Nephron (organoid): Measurements from ENCODE around the gene TIGD4.
A peak's percentile ranks its signal among the peaks of the same experiment; 100 is the strongest.

Source experiments
- H3K27ac Mint-ChIP-seq, 3 experiments: 2 replicates each; pipeline ENCODE4 v1.8.0; 2020; ENCODE audit warnings: mixed read lengths in 3 of 3, mild to moderate bottlenecking in 2 of 3, moderate library complexity in 1 of 3
- H3K27me3 Mint-ChIP-seq: 2 replicates; pipeline ENCODE4 v1.8.0; 2021; ENCODE audit warnings: low read depth, mild to moderate bottlenecking, moderate library complexity, mixed read lengths
- H3K36me3 Mint-ChIP-seq: 2 replicates; pipeline ENCODE4 v1.8.0; 2020; ENCODE audit warnings: low read depth, mixed read lengths
- H3K4me1 Mint-ChIP-seq: 2 replicates; pipeline ENCODE4 v1.8.0; 2020; ENCODE audit warnings: mixed read lengths
- H3K4me3 Mint-ChIP-seq, 3 experiments: 2 replicates each; pipeline ENCODE4 v1.8.0; 2020; ENCODE audit warnings: mild to moderate bottlenecking in 3 of 3, mixed read lengths in 3 of 3, moderate library complexity in 2 of 3
- H3K9me3 Mint-ChIP-seq: 2 replicates; pipeline ENCODE4 v1.8.0; 2020; ENCODE audit warnings: mixed read lengths
- TF ChIP-seq, protein P1 (sequence below), 3 experiments: fragments of 200-600 bp; sonication (generic); IDR thresholded peaks; one replicate each; pipeline ENCODE4 v1.5.0; 2021; ENCODE audit warnings: antibody characterized with exemption in 3 of 3; ENCODE audit not compliant: unreplicated experiment in 3 of 3

TIGD4 gene

DNA sequence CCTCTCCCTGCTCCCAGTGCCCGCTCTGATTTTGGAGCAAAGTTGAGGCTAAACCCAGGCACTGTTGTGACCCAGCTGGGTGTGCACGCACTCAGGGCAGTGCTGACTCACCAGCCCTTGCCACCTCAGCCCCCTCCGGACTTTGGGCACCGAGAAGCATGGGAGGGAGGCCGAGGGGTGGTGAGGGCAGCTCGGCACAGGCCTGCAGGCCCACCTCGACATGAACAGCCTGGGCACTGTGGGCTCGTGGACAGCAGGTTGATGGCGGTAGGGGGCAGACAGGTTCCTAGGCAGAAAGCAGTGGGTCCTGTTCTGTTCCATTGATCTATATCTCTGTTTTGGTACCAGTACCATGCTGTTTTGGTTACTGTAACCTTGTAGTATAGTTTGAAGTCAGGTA is 30.9 kb downstream of the TIGD4 start:
- Mint-ChIP-seq H3K4me1 (no peaks in the 10 kb centered on the region), H3K9me3 (no peaks in the 10 kb centered on the region), H3K27me3 (no peaks in the 10 kb centered on the region), H3K4me3 (no peak overlapping the region), H3K36me3 (no peaks in the 10 kb centered on the region), H3K27ac (no peak overlapping the region)
- TF ChIP-seq, protein P1, sequence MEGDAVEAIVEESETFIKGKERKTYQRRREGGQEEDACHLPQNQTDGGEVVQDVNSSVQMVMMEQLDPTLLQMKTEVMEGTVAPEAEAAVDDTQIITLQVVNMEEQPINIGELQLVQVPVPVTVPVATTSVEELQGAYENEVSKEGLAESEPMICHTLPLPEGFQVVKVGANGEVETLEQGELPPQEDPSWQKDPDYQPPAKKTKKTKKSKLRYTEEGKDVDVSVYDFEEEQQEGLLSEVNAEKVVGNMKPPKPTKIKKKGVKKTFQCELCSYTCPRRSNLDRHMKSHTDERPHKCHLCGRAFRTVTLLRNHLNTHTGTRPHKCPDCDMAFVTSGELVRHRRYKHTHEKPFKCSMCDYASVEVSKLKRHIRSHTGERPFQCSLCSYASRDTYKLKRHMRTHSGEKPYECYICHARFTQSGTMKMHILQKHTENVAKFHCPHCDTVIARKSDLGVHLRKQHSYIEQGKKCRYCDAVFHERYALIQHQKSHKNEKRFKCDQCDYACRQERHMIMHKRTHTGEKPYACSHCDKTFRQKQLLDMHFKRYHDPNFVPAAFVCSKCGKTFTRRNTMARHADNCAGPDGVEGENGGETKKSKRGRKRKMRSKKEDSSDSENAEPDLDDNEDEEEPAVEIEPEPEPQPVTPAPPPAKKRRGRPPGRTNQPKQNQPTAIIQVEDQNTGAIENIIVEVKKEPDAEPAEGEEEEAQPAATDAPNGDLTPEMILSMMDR (IDR thresholded peaks at IDR 0.05; ENCODE audit: unreplicated experiment in 3 of 3), result no peak

DNA sequence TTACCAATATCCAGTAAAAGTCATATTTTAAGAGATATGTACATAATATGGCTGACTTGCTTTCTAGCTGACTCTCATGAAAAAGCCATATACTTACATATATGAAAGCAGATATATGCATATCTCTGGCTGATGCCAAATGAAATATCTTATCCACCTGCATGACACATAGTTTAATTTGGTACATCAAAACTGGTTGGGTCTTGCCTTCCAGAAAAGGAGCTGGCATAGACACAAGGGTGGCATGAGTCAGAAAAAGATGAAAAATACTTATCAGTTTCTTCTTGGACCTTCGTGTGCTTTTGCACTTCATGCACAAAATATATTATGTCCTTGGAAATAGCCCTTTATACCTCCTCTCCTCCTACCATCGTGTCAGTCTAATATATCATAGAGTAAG is 32.1 kb downstream of the TIGD4 start:
- no peaks in the 10 kb centered on the region for H3K27me3 Mint-ChIP-seq
- H3K9me3 Mint-ChIP-seq, result no peaks in the 10 kb centered on the region
- TF ChIP-seq, protein P1 (IDR thresholded peaks at IDR 0.05; ENCODE audit: unreplicated experiment in 3 of 3), result no peak
- H3K4me1 Mint-ChIP-seq, result no peaks in the 10 kb centered on the region
- H3K4me3 Mint-ChIP-seq, result no peak overlapping the region
- H3K36me3 Mint-ChIP-seq, result no peaks in the 10 kb centered on the region
- H3K27ac Mint-ChIP-seq, result no peak overlapping the region

DNA sequence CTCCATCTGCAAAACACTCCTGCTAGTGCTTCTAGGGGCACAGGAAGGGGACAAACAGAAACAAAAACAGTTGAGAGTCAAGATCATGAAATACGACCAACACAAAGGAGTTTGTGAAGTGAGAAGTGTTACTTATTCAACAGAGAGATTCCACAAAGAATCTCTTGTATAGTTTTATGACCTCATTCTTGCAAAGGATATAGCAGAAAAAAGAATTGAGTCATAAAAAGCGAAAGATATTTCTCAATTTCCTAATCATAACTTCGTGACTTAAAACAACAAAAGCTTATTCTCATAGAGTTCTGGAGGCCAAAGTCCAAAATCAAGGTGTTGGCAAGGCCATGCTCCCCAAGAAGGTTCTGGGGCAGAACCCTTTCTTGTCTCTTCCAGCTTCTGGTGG is 40.7 kb downstream of the TIGD4 start:
- no peak overlapping the region for H3K4me3 Mint-ChIP-seq
- TF ChIP-seq, protein P1 (IDR thresholded peaks at IDR 0.05; ENCODE audit: unreplicated experiment in 3 of 3), result no peak
- no peaks in the 10 kb centered on the region for H3K9me3 Mint-ChIP-seq
- no peaks in the 10 kb centered on the region for H3K27me3 Mint-ChIP-seq
- H3K36me3 Mint-ChIP-seq, result no peaks in the 10 kb centered on the region
- H3K4me1 Mint-ChIP-seq, result no peaks in the 10 kb centered on the region
- no peak overlapping the region for H3K27ac Mint-ChIP-seq

DNA sequence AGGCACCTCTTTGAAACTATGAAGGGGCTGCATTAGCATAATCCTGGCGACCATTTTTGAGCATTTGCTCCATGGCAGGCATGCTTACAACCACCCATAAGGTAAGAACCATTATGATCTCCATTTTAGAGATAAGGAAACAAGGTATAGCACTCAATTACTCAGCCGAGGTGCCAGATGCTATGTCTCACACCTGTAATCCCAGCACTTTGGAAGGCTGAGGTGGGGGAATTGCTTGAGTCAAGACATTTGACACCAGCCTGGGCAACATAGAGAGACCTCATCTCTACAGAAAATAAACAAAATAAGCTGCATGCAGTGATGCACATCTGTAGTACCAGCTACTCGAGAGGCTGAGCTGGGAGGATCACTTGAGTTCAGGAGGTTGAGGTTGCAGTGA is 43.6 kb downstream of the TIGD4 start:
- no peaks in the 10 kb centered on the region for H3K4me1 Mint-ChIP-seq
- H3K27ac Mint-ChIP-seq, result no peak overlapping the region

DNA sequence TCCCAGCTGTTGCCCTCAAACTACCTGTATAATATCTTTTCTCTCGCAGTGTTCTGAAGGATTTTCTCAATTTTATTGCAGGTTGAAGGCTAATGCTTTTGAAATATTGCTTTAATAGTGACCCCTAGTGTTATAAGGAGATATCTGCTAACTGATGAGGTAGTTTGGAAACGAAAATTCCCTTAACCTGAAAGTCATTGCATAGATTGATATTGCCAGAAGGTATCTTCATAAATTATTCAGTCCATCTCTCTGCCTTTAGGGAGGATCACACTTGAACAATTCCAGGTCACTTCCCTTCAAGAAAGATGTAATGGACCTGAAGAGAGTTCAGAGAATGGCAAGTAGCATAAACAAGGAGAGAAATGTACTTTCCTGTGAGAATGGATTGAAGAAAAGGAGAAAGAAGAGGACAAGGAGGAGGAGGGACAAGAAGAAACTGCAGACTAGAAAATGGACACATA is 44.1 kb downstream of the TIGD4 start:
- TF ChIP-seq, protein P1 (IDR thresholded peaks at IDR 0.05; ENCODE audit: unreplicated experiment in 3 of 3), result peak; percentile 52 to 62 (median 59)
- Mint-ChIP-seq H3K27me3 (no peaks in the 10 kb centered on the region), H3K9me3 (no peaks in the 10 kb centered on the region)

More for the DNA sequence above, 43.6 kb downstream of the TIGD4 start:
- TF ChIP-seq, protein P1 (IDR thresholded peaks at IDR 0.05; ENCODE audit: unreplicated experiment in 3 of 3), result no peak
- Mint-ChIP-seq H3K36me3 (no peaks in the 10 kb centered on the region), H3K27me3 (no peaks in the 10 kb centered on the region), H3K9me3 (no peaks in the 10 kb centered on the region), H3K4me3 (no peak overlapping the region)

DNA sequence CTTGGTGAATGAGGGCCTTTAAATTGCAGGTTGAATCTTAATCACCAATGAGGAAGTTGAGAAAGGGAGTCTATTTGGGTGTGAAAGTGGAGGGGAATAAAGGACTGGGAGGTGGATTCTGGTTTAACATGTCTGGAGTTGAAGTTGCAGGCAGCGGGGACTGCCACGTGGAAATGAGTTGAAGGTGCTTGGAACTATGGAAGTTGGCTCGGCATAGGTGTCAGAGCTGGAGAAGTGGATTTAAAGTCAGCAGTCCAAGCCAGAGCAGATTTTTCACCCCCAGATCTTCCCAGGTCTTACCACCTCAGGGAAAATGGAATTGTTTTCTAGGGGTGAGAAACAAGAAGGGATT is 44.9 kb downstream of the TIGD4 start:
- TF ChIP-seq, protein P1 (IDR thresholded peaks at IDR 0.05; ENCODE audit: unreplicated experiment in 3 of 3), result no peak
- Mint-ChIP-seq H3K4me3 (no peak overlapping the region), H3K27ac (no peak overlapping the region), H3K4me1 (no peaks in the 10 kb centered on the region), H3K36me3 (no peaks in the 10 kb centered on the region), H3K27me3 (no peaks in the 10 kb centered on the region), H3K9me3 (no peaks in the 10 kb centered on the region)

More for the DNA sequence above, 44.1 kb downstream of the TIGD4 start:
- Mint-ChIP-seq H3K27ac (no peak overlapping the region), H3K4me3 (no peak overlapping the region), H3K36me3 (no peaks in the 10 kb centered on the region), H3K4me1 (no peaks in the 10 kb centered on the region)
